ENCODE data around the gene LRRC43.

- TF ChIP-seq GATA3 (IDR thresholded peaks at IDR 0.05; ENCODE audit: low read depth, low read length) (no peak), GATA2 (IDR thresholded peaks at IDR 0.05; ENCODE audit: low read depth, low read length) (no peak)
Measured at GRCh38 chr12:122226366-122227125, 43.6 kb downstream of the LRRC43 start.

Data from SH-SY5Y (cell line).